Activated CD8-positive, alpha-beta T cell treated with anti-CD3 and anti-CD28 coated beads for 36 hours (primary cell): ENCODE results near the gene DLG1. TPM values are rescaled to one million over a fixed set of nuclear protein-coding genes. Genes with fewer than 3 reads are reported as not detected.
"Not testable (repeated sequence)": the region's sequence is repeated elsewhere in the genome, so short reads cannot be mapped to it uniquely, and the experiment has no call there.

Experiments used
- ATAC-seq: fragments of 200-7000 bp; cut with Tn5 transposase; one replicate; pipeline ENCODE4 v1.10.0; 2021; ENCODE audit warnings: mild to moderate bottlenecking, moderate library complexity
- CTCF ChIA-PET: fragments of 350-600 bp; sonication (Branson Sonifier 250); formaldehyde crosslinking; loops from one replicate; lab custom pipeline; 2021; ENCODE audit warnings: antibody characterized with exemption; lab: Charles Lee
- POLR2A ChIA-PET: fragments of 350-600 bp; sonication (Branson Sonifier 250); formaldehyde crosslinking; loops from one replicate; lab custom pipeline; 2021; ENCODE audit warnings: antibody characterized with exemption; lab: Charles Lee
- DNase-seq: peaks from one replicate; pipeline ENCODE4 v3.0.0-alpha.2; 2020
- H3K27ac Mint-ChIP-seq: one replicate; pipeline ENCODE4 v1.8.0; 2021; ENCODE audit warnings: mild to moderate bottlenecking, mixed read lengths
- H3K27me3 Mint-ChIP-seq: one replicate; pipeline ENCODE4 v1.8.0; 2021; ENCODE audit warnings: mixed read lengths
- H3K36me3 Mint-ChIP-seq: one replicate; pipeline ENCODE4 v1.8.0; 2021; ENCODE audit warnings: low read depth, mixed read lengths
- H3K4me1 Mint-ChIP-seq: one replicate; pipeline ENCODE4 v1.8.0; 2021; ENCODE audit warnings: low read depth, mixed read lengths
- H3K4me3 Mint-ChIP-seq: one replicate; pipeline ENCODE4 v1.8.0; 2021; ENCODE audit warnings: mild to moderate bottlenecking, moderate library complexity, mixed read lengths
- H3K9me3 Mint-ChIP-seq: one replicate; pipeline ENCODE4 v1.8.0; 2021; ENCODE audit warnings: mixed read lengths
- CTCF ChIP-seq: fragments of 200-600 bp; IDR thresholded peaks from one replicate; pipeline ENCODE4 v1.8.0; 2022; ENCODE audit warnings: antibody characterized with exemption, mild to moderate bottlenecking
- intact Hi-C: fragments of 100-400 bp; cut with micrococcal nuclease; formaldehyde crosslinking; loops from one replicate; pipeline ENCODE4 v1.10.0; 2022
- total RNA-seq, 2 experiments: library from RNA; stranded (reverse); gene quantifications; one replicate each; pipeline ENCODE4 v1.2.3, GENCODE V29; 2021

Gene DLG1
- total RNA-seq, 2 experiments from 2014 or later = 57.6 to 62.2 TPM

GRCh38 chr3:197201791-197202452 is 96.5 kb downstream of the DLG1 start:
- intact Hi-C loops = no loop called here
- ATAC-seq = no peak
- Mint-ChIP-seq H3K27me3 (no peaks in the 10 kb centered on the region), H3K4me3 (no peak overlapping the region), H3K36me3 (no peaks in the 10 kb centered on the region), H3K27ac (no peak overlapping the region), H3K9me3 (no peaks in the 10 kb centered on the region), H3K4me1 (peaks cover 58% of the 10 kb centered on the region)
- ChIA-PET POLR2A (no interaction called here), CTCF (no interaction called here)
- DNase-seq = no peak
- no peak for TF ChIP-seq CTCF

- POLR2A ChIA-PET, ATAC-seq, DNase-seq, H3K36me3 Mint-ChIP-seq, H3K27ac Mint-ChIP-seq, H3K27me3 Mint-ChIP-seq, CTCF ChIA-PET, H3K4me3 Mint-ChIP-seq, intact Hi-C loops, H3K9me3 Mint-ChIP-seq: not testable (repeated sequence)
- peaks cover 61% of the 10 kb centered on the region for H3K4me1 Mint-ChIP-seq
Measured at GRCh38 chr3:197200856-197201255, 97.6 kb downstream of the DLG1 start.

- H3K27ac Mint-ChIP-seq = no peak overlapping the region
- peaks cover 2% of the 10 kb centered on the region for H3K36me3 Mint-ChIP-seq
- no peak overlapping the region for H3K4me3 Mint-ChIP-seq
- no peak for DNase-seq
- intact Hi-C loops = no loop called here
- ChIA-PET CTCF (no interaction called here), POLR2A (no interaction called here)
- H3K27me3 Mint-ChIP-seq = no peaks in the 10 kb centered on the region
- H3K4me1 Mint-ChIP-seq = peaks cover 32% of the 10 kb centered on the region
- no peak for TF ChIP-seq CTCF
- no peak for ATAC-seq
- peaks cover 4% of the 10 kb centered on the region for H3K9me3 Mint-ChIP-seq
Measured at GRCh38 chr3:197197334-197197733, 101.1 kb downstream of the DLG1 start.

- no peak for DNase-seq
- no peak for TF ChIP-seq CTCF
- Mint-ChIP-seq H3K27ac (no peak overlapping the region), H3K4me3 (no peak overlapping the region), H3K36me3 (peaks cover 2% of the 10 kb centered on the region), H3K4me1 (peaks cover 23% of the 10 kb centered on the region), H3K9me3 (peaks cover 4% of the 10 kb centered on the region), H3K27me3 (no peaks in the 10 kb centered on the region)
- ChIA-PET CTCF (interaction anchor here (1.3 kb wide), 1 partner anchor 28 kb away, joined by 4 read pairs; no protein-coding TSS in a partner anchor), POLR2A (no interaction called here)
- ATAC-seq = no peak
- intact Hi-C loops = no loop called here
Measured at GRCh38 chr3:197196192-197196591, 102.2 kb downstream of the DLG1 start.

GRCh38 chr3:197195326-197195725 is 103.1 kb downstream of the DLG1 start:
- POLR2A ChIA-PET = no interaction called here
- H3K36me3 Mint-ChIP-seq = peaks cover 2% of the 10 kb centered on the region
- no peak for ATAC-seq
- TF ChIP-seq CTCF = no peak
- no peak overlapping the region for H3K4me3 Mint-ChIP-seq
- no peak for DNase-seq
- intact Hi-C loops = no loop called here
- H3K27me3 Mint-ChIP-seq = no peaks in the 10 kb centered on the region
- peaks cover 4% of the 10 kb centered on the region for H3K9me3 Mint-ChIP-seq
- CTCF ChIA-PET = interaction anchor here (1.3 kb wide), 1 partner anchor 29 kb away, joined by 4 read pairs; no protein-coding TSS in a partner anchor
- H3K4me1 Mint-ChIP-seq = peaks cover 17% of the 10 kb centered on the region
- H3K27ac Mint-ChIP-seq = no peak overlapping the region

GRCh38 chr3:197193759-197194158 is 104.7 kb downstream of the DLG1 start:
- H3K4me1 Mint-ChIP-seq = peaks cover 24% of the 10 kb centered on the region
- H3K4me3 Mint-ChIP-seq, H3K36me3 Mint-ChIP-seq, CTCF ChIA-PET, H3K27me3 Mint-ChIP-seq, ATAC-seq, H3K27ac Mint-ChIP-seq, intact Hi-C loops, H3K9me3 Mint-ChIP-seq, DNase-seq: not testable (repeated sequence)
- POLR2A ChIA-PET = interaction anchor here (0.5 kb wide), 1 partner anchor 13 kb away, joined by 3 read pairs; no protein-coding TSS in a partner anchor
